HEK293 (cell line): Measurements from ENCODE around the gene KDELR1.

Experiments used
- CTCF ChIA-PET: fragments of 350-600 bp; formaldehyde crosslinking; extraction: SDS; loops from one replicate; lab custom pipeline; 2021; ENCODE audit warnings: antibody characterized with exemption; lab: Yijun Ruan, JAX
- POLR2A ChIA-PET: fragments of 300-600 bp; formaldehyde crosslinking; extraction: SDS; loops from one replicate; lab custom pipeline; 2020; ENCODE audit warnings: antibody characterized with exemption, inconsistent platforms; lab: Yijun Ruan, JAX
- H3K27ac ChIP-seq: fragments of 200-500 bp; sonication (Bioruptor generic); 2 replicates; pipeline ENCODE4 v1.5.1; 2014; ENCODE audit warnings: low read depth, low read length, control low read depth, inconsistent platforms; ENCODE audit errors: extremely low read depth
- H3K36me3 ChIP-seq, 2 experiments: fragments of 200-500 bp in 1 of 2; sonication (Bioruptor generic) in 1 of 2; 1 replicate in 1 of 2; 2 replicates in 1 of 2; pipeline ENCODE4 v1.5.1; 2014 to 2017; ENCODE audit warnings: inconsistent platforms in 2 of 2, low read length in 2 of 2; ENCODE audit not compliant: control insufficient read depth in 2 of 2, insufficient read depth in 1 of 2
- H3K4me1 ChIP-seq: fragments of 200-500 bp; sonication (Bioruptor generic); 2 replicates; pipeline ENCODE4 v1.5.1; 2014; ENCODE audit warnings: mild to moderate bottlenecking, low read length, inconsistent platforms; ENCODE audit not compliant: control insufficient read depth, insufficient read depth
- H3K4me3 ChIP-seq: 2 replicates; pipeline ENCODE4 v1.5.1; 2011; ENCODE audit warnings: low read depth, mild to moderate bottlenecking, control low read depth, low read length, moderate library complexity
- H3K9me3 ChIP-seq: fragments of 200-500 bp; sonication (Bioruptor generic); 2 replicates; pipeline ENCODE4 v1.5.1; 2014; ENCODE audit warnings: low read depth, low read length, inconsistent platforms; ENCODE audit not compliant: control insufficient read depth, insufficient read depth
- BCL11B ChIP-seq: fragments of 450-650 bp; formaldehyde crosslinking; IDR thresholded peaks from 2 replicates; pipeline ENCODE4 v1.5.1; 2016; ENCODE audit warnings: low read depth, missing biosample characterization, missing genetic modification characterization
- GLIS1 ChIP-seq: fragments of 450-650 bp; formaldehyde crosslinking; IDR thresholded peaks from 2 replicates; pipeline ENCODE4 v1.5.1; 2016; ENCODE audit warnings: missing biosample characterization, missing genetic modification characterization
- HIC1 ChIP-seq: fragments of 450-650 bp; formaldehyde crosslinking; IDR thresholded peaks from 2 replicates; pipeline ENCODE4 v1.5.1; 2016; ENCODE audit warnings: missing biosample characterization, missing genetic modification characterization
- HOXC10 ChIP-seq: sonication (generic); formaldehyde crosslinking; IDR thresholded peaks from 2 replicates; pipeline ENCODE4 v1.8.1; 2023; ENCODE audit warnings: mild to moderate bottlenecking, missing genetic modification reagents
- REST ChIP-seq: fragments of 450-650 bp; formaldehyde crosslinking; IDR thresholded peaks from 2 replicates; pipeline ENCODE4 v1.5.1; 2016; ENCODE audit warnings: missing biosample characterization, missing genetic modification characterization
- SALL2 ChIP-seq: fragments of 450-650 bp; formaldehyde crosslinking; IDR thresholded peaks from 2 replicates; pipeline ENCODE4 v1.5.0; 2017; ENCODE audit warnings: missing biosample characterization, mild to moderate bottlenecking, missing genetic modification characterization, borderline replicate concordance
- SP3 ChIP-seq: fragments of 450-650 bp; formaldehyde crosslinking; IDR thresholded peaks from 2 replicates; pipeline ENCODE4 v1.5.1; 2016; ENCODE audit warnings: missing biosample characterization, missing genetic modification characterization
- SP7 ChIP-seq: fragments of 450-650 bp; formaldehyde crosslinking; IDR thresholded peaks from 2 replicates; pipeline ENCODE4 v1.5.1; 2016; ENCODE audit warnings: missing biosample characterization, missing genetic modification characterization
- ZBTB10 ChIP-seq: fragments of 450-650 bp; formaldehyde crosslinking; IDR thresholded peaks from 2 replicates; pipeline ENCODE4 v1.5.1; 2016; ENCODE audit warnings: missing biosample characterization, missing genetic modification characterization
- ZBTB20 ChIP-seq: fragments of 450-650 bp; formaldehyde crosslinking; IDR thresholded peaks from 2 replicates; pipeline ENCODE4 v1.5.1; 2016; ENCODE audit warnings: missing biosample characterization, missing genetic modification characterization
- ZBTB21 ChIP-seq: fragments of 450-650 bp; formaldehyde crosslinking; IDR thresholded peaks from 2 replicates; pipeline ENCODE4 v1.5.1; 2017; ENCODE audit warnings: missing biosample characterization, missing genetic modification characterization
- ZBTB6 ChIP-seq: fragments of 450-650 bp; formaldehyde crosslinking; IDR thresholded peaks from 2 replicates; pipeline ENCODE4 v1.5.1; 2017; ENCODE audit warnings: missing biosample characterization, missing genetic modification characterization
- ZFP37 ChIP-seq: fragments of 450-650 bp; formaldehyde crosslinking; IDR thresholded peaks from 2 replicates; pipeline ENCODE4 v1.5.1; 2016; ENCODE audit warnings: missing biosample characterization, missing genetic modification characterization
- ZNF174 ChIP-seq: fragments of 450-650 bp; formaldehyde crosslinking; IDR thresholded peaks from 2 replicates; pipeline ENCODE4 v1.5.0; 2017; ENCODE audit warnings: missing biosample characterization, mild to moderate bottlenecking, missing genetic modification characterization
- ZNF184 ChIP-seq: fragments of 450-650 bp; IDR thresholded peaks from 2 replicates; pipeline ENCODE4 v1.5.1; 2018; ENCODE audit warnings: missing biosample characterization, mild to moderate bottlenecking, missing genetic modification characterization
- ZNF19 ChIP-seq: fragments of 450-650 bp; formaldehyde crosslinking; IDR thresholded peaks from 2 replicates; pipeline ENCODE4; 2016; ENCODE audit warnings: missing biosample characterization, missing genetic modification characterization, low read depth
- ZNF211 ChIP-seq: fragments of 450-650 bp; formaldehyde crosslinking; IDR thresholded peaks from 2 replicates; pipeline ENCODE4 v1.5.1; 2016; ENCODE audit warnings: low read depth, missing biosample characterization, missing genetic modification characterization
- ZNF239 ChIP-seq: fragments of 450-650 bp; formaldehyde crosslinking; IDR thresholded peaks from 2 replicates; pipeline ENCODE4 v1.5.1; 2016; ENCODE audit warnings: missing biosample characterization, missing genetic modification characterization
- ZNF248 ChIP-seq: fragments of 450-650 bp; formaldehyde crosslinking; IDR thresholded peaks from 2 replicates; pipeline ENCODE4 v1.5.1; 2017; ENCODE audit warnings: missing biosample characterization, missing genetic modification characterization
- ZNF274 ChIP-seq, 2 experiments: fragments of 200-500 bp in 1 of 2; fragments of 450-650 bp in 1 of 2; sonication (Bioruptor generic) in 1 of 2; formaldehyde crosslinking in 1 of 2; IDR thresholded peaks; 2 replicates each; pipeline versions ENCODE4 v1.5.1 to v1.6.1; 2014 to 2016; ENCODE audit warnings: borderline replicate concordance in 1 of 2, inconsistent platforms in 1 of 2, low read length in 1 of 2, missing biosample characterization in 1 of 2, missing genetic modification characterization in 1 of 2
- ZNF302 ChIP-seq: fragments of 450-650 bp; formaldehyde crosslinking; IDR thresholded peaks from 2 replicates; pipeline ENCODE4 v1.5.1; 2016; ENCODE audit warnings: missing biosample characterization, missing genetic modification characterization, low read depth
- ZNF335 ChIP-seq: fragments of 450-650 bp; formaldehyde crosslinking; conservative IDR thresholded peaks from 2 replicates; pipeline ENCODE4 v1.5.1; 2016; ENCODE audit warnings: missing biosample characterization, missing genetic modification characterization
- ZNF433 ChIP-seq: fragments of 450-650 bp; formaldehyde crosslinking; IDR thresholded peaks from 2 replicates; pipeline ENCODE4 v1.5.1; 2016; ENCODE audit warnings: missing biosample characterization, missing genetic modification characterization, low read depth
- ZNF521 ChIP-seq: fragments of 450-650 bp; formaldehyde crosslinking; IDR thresholded peaks from 2 replicates; pipeline ENCODE4 v1.5.1; 2017; ENCODE audit warnings: missing biosample characterization, mild to moderate bottlenecking, missing genetic modification characterization
- ZNF585B ChIP-seq: fragments of 450-650 bp; formaldehyde crosslinking; IDR thresholded peaks from 2 replicates; pipeline ENCODE4 v1.5.1; 2016; ENCODE audit warnings: missing biosample characterization, missing genetic modification characterization
- ZNF701 ChIP-seq: fragments of 450-650 bp; formaldehyde crosslinking; IDR thresholded peaks from 2 replicates; pipeline ENCODE4 v1.5.1; 2016; ENCODE audit warnings: missing biosample characterization, missing genetic modification characterization
- ZNF768 ChIP-seq: fragments of 450-650 bp; formaldehyde crosslinking; IDR thresholded peaks from 2 replicates; pipeline ENCODE4 v1.5.1; 2018; ENCODE audit warnings: missing biosample characterization, mild to moderate bottlenecking, missing genetic modification characterization
- ZNF830 ChIP-seq: fragments of 450-650 bp; IDR thresholded peaks from 2 replicates; pipeline ENCODE4 v1.5.0; 2018; ENCODE audit warnings: missing biosample characterization, missing genetic modification characterization, low read depth, mild to moderate bottlenecking, moderate library complexity

Gene KDELR1

GRCh38 chr19:48391100-48392005 lies at the start of gene KDELR1:
TSS of gene KDELR1 (minus strand) at chr19:48391551. CDS start at chr19:48391358, 193 bp downstream.
- H3K4me3 ChIP-seq: peak within 1 kb of the TSS; percentile 86
- peaks cover 10% of the 10 kb centered on the region for H3K4me1 ChIP-seq
- H3K27ac ChIP-seq: peak within 1 kb of the TSS; percentile 94
- TF ChIP-seq GLIS1 (tag by site-specific recombination): peak; percentile 94
- no peak for TF ChIP-seq ZNF248 (tag by site-specific recombination)
- peak; percentile 12; the same call in 1 of the 2 replicates for TF ChIP-seq SP7 (tag by site-specific recombination)
- peak; percentile 23; the same call in 1 of the 2 replicates for TF ChIP-seq ZBTB20 (tag by site-specific recombination)
- TF ChIP-seq HIC1 (tag by site-specific recombination): no peak
- no peak for TF ChIP-seq ZBTB21
- TF ChIP-seq ZBTB6: peak; percentile 94
- no peak for TF ChIP-seq ZNF274 (IDR thresholded peaks at IDR 0.05; ENCODE audit: low read length)
- no peak for TF ChIP-seq ZNF274 (tag by site-specific recombination; IDR thresholded peaks at IDR 0.05; ENCODE audit: borderline replicate concordance)
- peak; percentile 94 for TF ChIP-seq SP3
- no peak for TF ChIP-seq ZNF174 (tag by site-specific recombination)
- no peak for TF ChIP-seq ZNF239 (tag by site-specific recombination)
- no peak for TF ChIP-seq ZNF433 (tag by site-specific recombination)
- no peak for TF ChIP-seq ZNF830 (tag by site-specific recombination)
- TF ChIP-seq SALL2 (tag by site-specific recombination): no peak
- TF ChIP-seq REST (tag by site-specific recombination): no peak
- TF ChIP-seq ZNF302: no peak
- no peak for TF ChIP-seq ZNF211 (tag by site-specific recombination)
- no peak for TF ChIP-seq ZNF701 (tag by site-specific recombination)
- 0 out of 2 replicates have a peak, but pooled peaks have one; percentile 49 for TF ChIP-seq HOXC10 (CRISPR knock-in tag)
- TF ChIP-seq ZNF521 (tag by site-specific recombination): no peak
- no peak for TF ChIP-seq BCL11B
- no peak for TF ChIP-seq ZNF19
- no peak for TF ChIP-seq ZNF184
- no peak for TF ChIP-seq ZNF768
- no peak for TF ChIP-seq ZNF585B (tag by site-specific recombination)
- TF ChIP-seq ZBTB10: peak; percentile 85
- TF ChIP-seq ZFP37 (tag by site-specific recombination): no peak
- peak; percentile 27; the same call in 1 of the 2 replicates for TF ChIP-seq ZNF335 (tag by site-specific recombination)

More at GRCh38 chr19:48391100-48392005, at the start of gene KDELR1:
- H3K36me3 ChIP-seq: peaks cover 32 to 33% of the 10 kb centered on the region in 2 experiments
- H3K9me3 ChIP-seq: no peaks in the 10 kb centered on the region
- POLR2A ChIA-PET: interaction anchor here (0.5 to 1.9 kb wide), 26 partner anchors 9 to 1282 kb away, joined by 3 to 42 read pairs (median 4); partner anchors contain the start of genes CARD8, EMP3, RPL18 and SPHK2
- CTCF ChIA-PET: interaction anchor here (0.6 to 3.4 kb wide), 58 partner anchors 10 to 1522 kb away, joined by 3 to 69 read pairs (median 4); partner anchors contain the start of genes GRWD1, SYNGR4 and TMEM143
